GM13976 (cell line): ENCODE results near the gene ARHGEF39.

Source experiments
- DNase-seq: peaks from one replicate; pipeline ENCODE4 v3.0.0; 2012; ENCODE audit warnings: low spot score
- in situ Hi-C: fragments of 300-500 bp; cut with MboI; formaldehyde crosslinking; loops from one replicate; pipeline ENCODE4 v1.12.0; 2022; ENCODE audit warnings: low sequenced_read_pairs, mixed read lengths, inconsistent platforms; ENCODE audit not compliant: unreplicated experiment
- TF ChIP-seq, protein P1 (sequence below): IDR thresholded peaks from 2 replicates; pipeline ENCODE4 v1.5.1; 2012; ENCODE audit warnings: borderline replicate concordance, mild to moderate bottlenecking; ENCODE audit not compliant: insufficient read depth; ENCODE audit errors: extremely low read depth, missing control alignments, control extremely low read depth

ARHGEF39 gene

DNA sequence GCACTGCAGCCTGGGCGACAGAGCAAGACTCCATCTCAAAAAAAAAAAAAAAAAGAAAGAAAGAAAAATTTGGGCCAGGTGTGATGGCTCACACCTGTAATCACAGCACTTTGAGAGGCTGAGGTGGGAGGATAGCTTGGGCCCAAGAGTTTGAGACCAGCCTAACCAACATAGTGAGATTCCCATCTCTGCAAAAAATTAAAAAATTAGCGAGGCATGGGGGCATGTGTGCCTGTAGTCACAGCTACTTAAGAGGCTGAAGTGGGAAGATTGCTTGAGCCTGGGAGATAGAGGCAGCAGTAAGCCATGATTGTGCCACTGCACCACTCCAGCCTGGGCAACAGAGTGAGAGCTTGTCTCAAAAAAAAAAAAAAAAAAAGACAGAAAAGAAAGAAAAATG is 11.4 kb downstream of the ARHGEF39 start:
- in situ Hi-C loops: no loop called here
- no peak for DNase-seq

DNA sequence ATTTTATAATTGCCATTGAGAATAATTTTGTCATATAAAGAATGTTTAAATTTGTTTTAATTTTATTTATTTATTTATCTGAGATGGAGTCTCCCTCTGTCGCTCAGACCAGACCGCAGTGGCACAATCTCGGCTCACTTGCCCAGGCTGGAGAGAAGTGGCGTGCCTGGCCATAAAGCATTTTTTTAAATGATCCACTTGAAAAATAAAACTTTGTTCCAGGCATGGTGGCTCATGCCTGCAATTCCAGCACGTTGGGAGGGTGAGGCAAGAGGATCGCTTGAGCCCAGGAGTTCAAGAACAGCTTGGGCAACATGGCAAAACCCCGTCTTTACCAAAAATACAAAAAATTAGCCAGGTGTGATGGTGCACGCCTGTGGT is 12.2 kb downstream of the ARHGEF39 start:
- in situ Hi-C loops: no loop called here

More for the DNA sequence above, 11.4 kb downstream of the ARHGEF39 start:
- TF ChIP-seq, protein P1, sequence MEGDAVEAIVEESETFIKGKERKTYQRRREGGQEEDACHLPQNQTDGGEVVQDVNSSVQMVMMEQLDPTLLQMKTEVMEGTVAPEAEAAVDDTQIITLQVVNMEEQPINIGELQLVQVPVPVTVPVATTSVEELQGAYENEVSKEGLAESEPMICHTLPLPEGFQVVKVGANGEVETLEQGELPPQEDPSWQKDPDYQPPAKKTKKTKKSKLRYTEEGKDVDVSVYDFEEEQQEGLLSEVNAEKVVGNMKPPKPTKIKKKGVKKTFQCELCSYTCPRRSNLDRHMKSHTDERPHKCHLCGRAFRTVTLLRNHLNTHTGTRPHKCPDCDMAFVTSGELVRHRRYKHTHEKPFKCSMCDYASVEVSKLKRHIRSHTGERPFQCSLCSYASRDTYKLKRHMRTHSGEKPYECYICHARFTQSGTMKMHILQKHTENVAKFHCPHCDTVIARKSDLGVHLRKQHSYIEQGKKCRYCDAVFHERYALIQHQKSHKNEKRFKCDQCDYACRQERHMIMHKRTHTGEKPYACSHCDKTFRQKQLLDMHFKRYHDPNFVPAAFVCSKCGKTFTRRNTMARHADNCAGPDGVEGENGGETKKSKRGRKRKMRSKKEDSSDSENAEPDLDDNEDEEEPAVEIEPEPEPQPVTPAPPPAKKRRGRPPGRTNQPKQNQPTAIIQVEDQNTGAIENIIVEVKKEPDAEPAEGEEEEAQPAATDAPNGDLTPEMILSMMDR: no peak

DNA sequence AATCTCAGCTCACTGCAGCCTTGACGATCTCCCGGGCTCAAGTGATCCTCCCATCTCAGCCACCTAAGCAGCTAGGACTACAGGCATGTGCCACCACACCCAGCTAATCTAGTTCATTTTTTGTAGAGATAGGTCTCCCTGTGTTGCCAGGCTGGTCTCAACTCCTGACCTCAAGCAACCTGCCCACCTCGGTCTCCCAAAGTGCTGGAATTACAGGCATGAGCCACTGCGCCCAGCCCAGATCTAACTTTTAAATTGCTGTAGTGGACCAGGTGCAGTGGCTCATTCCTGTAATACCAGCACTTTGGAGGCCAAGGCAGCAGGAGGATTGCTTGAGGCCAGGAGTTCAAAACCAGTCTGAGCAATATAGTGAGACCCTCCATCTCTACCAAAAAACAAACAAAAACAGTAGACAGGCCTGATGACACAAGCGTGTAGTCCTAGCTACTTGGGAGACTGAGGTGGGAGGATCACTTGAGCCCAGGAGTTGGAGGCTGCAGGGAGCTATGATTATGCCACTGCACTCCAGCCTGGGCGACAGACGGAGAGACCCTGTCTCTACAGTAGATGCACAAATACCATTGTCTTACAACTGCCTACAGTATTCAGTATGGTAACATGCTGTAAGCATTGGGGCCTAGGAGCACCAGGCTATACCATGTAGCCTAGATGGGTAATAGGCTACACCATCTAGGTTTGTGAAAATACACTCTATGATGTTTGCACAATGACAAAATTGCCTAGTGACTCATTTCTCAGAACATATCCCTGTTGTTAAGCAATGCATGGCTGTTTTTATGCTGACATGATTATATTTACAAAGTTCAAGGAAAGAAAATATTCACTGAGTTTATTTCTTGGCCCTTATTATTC is 12.8 kb downstream of the ARHGEF39 start:
- in situ Hi-C loops: no loop called here
- TF ChIP-seq, protein P1: no peak
- no peak for DNase-seq

More for the DNA sequence above, 12.2 kb downstream of the ARHGEF39 start:
- no peak for DNase-seq
- TF ChIP-seq, protein P1: no peak

DNA sequence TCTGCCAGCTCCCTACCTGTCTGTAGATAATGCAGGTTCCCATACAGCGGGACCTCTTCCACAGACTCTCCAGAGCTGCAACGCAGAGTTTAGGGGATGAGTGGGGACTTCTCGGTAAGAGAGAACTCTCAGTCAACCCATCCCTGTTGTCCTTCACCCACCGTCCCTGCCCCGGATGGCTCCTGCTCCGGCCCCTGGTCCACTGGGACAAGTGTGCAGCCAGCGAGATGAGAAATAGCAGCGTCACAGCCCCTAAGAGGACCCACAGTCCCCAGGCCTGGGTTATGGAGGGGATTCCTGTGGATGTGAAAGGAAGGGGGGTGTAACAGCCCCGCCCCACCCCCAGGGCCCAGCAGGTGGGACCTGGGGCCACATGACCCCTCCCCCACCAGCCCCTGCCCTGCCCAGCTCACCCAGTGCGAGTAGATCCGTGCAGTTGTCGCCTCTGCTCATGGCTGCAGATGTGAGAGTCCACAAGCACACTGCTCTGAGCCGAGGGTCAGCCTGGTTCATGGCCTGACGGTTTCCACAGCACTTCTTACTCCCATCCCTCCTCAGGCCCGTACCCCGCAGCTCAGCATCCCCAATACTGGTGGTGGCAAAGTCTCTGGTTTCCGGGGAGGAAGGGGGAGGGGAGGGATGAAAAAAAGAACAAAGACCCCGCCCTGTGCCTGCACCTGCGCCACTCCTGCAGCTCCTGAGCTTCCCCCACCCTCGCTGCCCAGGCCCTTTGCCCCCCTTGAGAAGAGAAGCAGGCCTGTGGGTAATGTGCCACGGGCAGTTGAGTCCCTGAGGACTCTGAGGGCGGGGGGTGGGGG is 14.4 kb downstream of the ARHGEF39 start, which contains the start of gene SIT1:
TSS of gene SIT1 (minus strand) at position 591 of the 818 bp plus-strand sequence. CDS start at position 513, 78 bp downstream.
- in situ Hi-C loops: no loop called here
- DNase-seq: peak; percentile 72
- TF ChIP-seq, protein P1: no peak

DNA sequence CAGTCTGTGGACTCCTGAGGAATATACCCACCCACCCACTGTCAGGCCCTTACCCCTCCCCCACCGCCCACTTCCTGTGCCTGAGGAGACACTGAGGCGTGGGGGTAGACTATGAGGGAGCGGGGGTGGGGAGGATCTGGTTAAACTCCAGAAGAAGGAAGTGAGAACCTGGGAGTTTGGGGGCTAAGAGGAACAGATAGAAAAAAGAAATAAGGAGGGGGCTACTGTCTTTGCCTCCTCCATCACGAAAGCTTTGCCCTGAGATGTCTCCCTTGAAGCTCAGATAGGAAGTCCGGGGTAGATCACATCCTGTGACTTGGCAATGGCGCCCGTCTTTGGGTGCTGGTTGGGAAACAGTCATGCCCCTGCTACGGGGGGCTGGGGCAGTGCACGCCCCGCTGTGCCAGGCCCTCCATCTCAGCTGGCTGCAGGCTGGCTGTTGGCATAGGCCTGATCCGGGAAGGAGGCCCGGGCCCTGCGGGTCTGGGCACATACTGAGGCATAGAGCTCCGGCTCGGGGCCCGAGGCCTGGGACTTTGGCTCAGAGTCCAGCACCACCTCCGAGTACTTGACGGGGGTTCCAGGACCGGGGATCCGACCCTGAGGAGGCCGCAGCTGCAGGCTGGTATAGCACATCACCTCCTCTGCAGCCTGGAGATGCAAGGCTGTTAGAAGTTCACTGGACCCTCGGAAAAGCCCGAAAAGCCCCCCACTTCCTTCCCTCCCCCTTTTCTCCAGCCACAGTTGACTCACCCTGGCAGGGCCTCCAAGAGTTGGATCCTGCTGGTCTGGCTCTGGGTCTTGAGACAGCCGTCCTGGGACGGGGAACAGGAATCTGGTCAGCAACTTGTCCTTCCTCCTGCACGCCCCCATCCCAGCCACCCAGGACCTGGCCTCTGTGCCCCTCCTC is 15.3 kb downstream of the ARHGEF39 start:
- in situ Hi-C loops: no loop called here
- peak; percentile 67 for DNase-seq
- TF ChIP-seq, protein P1: no peak
